Neural progenitor cell (in vitro differentiated cells): Measurements from ENCODE around the gene LIPE.

Experiments used
- EZH2phosphoT487 ChIP-seq: fragments of 200-600 bp; sonication (generic); IDR thresholded peaks from 2 replicates; pipeline ENCODE4 v1.6.1; 2017; ENCODE audit warnings: antibody characterized with exemption
- TF ChIP-seq, protein P1 (sequence below): fragments of 200-600 bp; sonication (generic); IDR thresholded peaks from 2 replicates; pipeline ENCODE4 v1.5.1; 2017; ENCODE audit warnings: antibody characterized with exemption, mild to moderate bottlenecking

DNA sequence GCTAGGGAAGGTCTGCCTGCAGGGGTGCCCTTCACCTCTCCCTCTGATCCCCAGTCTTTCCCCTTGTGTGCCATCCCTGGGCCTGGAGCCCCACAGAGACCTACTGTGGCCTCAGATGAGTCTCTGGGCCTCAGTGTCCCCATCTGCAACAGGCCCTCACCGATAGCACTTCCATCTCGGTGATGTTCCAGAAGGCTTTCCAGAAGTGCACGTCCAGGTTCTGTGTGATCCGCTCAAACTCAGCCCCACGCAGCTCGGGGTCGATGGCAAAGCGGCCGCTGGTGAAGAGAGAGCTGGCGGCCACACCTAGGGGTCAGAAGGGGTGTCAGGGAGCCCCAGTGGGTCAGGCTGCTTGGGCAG, 19.4 kb downstream of the LIPE start:
- no peak for TF ChIP-seq EZH2phosphoT487
- TF ChIP-seq, protein P1, sequence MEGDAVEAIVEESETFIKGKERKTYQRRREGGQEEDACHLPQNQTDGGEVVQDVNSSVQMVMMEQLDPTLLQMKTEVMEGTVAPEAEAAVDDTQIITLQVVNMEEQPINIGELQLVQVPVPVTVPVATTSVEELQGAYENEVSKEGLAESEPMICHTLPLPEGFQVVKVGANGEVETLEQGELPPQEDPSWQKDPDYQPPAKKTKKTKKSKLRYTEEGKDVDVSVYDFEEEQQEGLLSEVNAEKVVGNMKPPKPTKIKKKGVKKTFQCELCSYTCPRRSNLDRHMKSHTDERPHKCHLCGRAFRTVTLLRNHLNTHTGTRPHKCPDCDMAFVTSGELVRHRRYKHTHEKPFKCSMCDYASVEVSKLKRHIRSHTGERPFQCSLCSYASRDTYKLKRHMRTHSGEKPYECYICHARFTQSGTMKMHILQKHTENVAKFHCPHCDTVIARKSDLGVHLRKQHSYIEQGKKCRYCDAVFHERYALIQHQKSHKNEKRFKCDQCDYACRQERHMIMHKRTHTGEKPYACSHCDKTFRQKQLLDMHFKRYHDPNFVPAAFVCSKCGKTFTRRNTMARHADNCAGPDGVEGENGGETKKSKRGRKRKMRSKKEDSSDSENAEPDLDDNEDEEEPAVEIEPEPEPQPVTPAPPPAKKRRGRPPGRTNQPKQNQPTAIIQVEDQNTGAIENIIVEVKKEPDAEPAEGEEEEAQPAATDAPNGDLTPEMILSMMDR, result no peak
